DND-41 (cell line): ENCODE data around the gene PRSS27.

Experiments used
- ATAC-seq: fragments of 200-7000 bp; cut with Tn5 transposase; 3 replicates; pipeline ENCODE4 v1.9.1; 2021; ENCODE audit warnings: low read depth; ENCODE audit not compliant: insufficient read depth
- DNase-seq: peaks from one replicate; pipeline ENCODE4 v3.0.0-alpha.2; 2020
- H2AFZ ChIP-seq: 2 replicates; pipeline ENCODE4 v1.6.0; 2012; ENCODE audit warnings: low read depth, low read length
- H3K27ac ChIP-seq: 2 replicates; pipeline ENCODE4 v1.5.1; 2012; ENCODE audit warnings: low read length, inconsistent platforms
- H3K27me3 ChIP-seq: fragments of 200-600 bp; sonication (generic); 2 replicates; pipeline ENCODE4 v1.6.0; 2012; ENCODE audit warnings: low read length, mild to moderate bottlenecking, inconsistent platforms; ENCODE audit not compliant: insufficient read depth, poor library complexity
- H3K36me3 ChIP-seq: 2 replicates; pipeline ENCODE4 v1.5.1; 2012; ENCODE audit warnings: low read length, inconsistent platforms; ENCODE audit not compliant: insufficient read depth
- H3K4me1 ChIP-seq: 2 replicates; pipeline ENCODE4 v1.5.1; 2012; ENCODE audit warnings: mild to moderate bottlenecking, low read length; ENCODE audit not compliant: insufficient read depth
- H3K4me2 ChIP-seq: 2 replicates; pipeline ENCODE4 v1.6.0; 2012; ENCODE audit warnings: mild to moderate bottlenecking, moderate library complexity, low read length, inconsistent platforms; ENCODE audit not compliant: insufficient read depth
- H3K4me3 ChIP-seq, 2 experiments: fragments of 200-600 bp in 1 of 2; shearing (Covaris generic) in 1 of 2; 2 replicates each; pipeline ENCODE4 v1.5.1; 2012 to 2016; ENCODE audit warnings: inconsistent platforms in 2 of 2, low read length in 2 of 2, mild to moderate bottlenecking in 2 of 2, low read depth in 1 of 2, moderate library complexity in 1 of 2
- H3K79me2 ChIP-seq: 2 replicates; pipeline ENCODE4 v1.6.0; 2012; ENCODE audit warnings: low read length, inconsistent platforms; ENCODE audit not compliant: insufficient read depth
- H3K9ac ChIP-seq: 2 replicates; pipeline ENCODE4 v1.6.0; 2012; ENCODE audit warnings: low read depth, mild to moderate bottlenecking, inconsistent platforms, low read length, moderate library complexity
- H3K9me3 ChIP-seq: 2 replicates; pipeline ENCODE4 v1.5.1; 2012; ENCODE audit warnings: low read length, moderate library complexity, mild to moderate bottlenecking, inconsistent platforms; ENCODE audit not compliant: insufficient read depth, severe bottlenecking
- H4K20me1 ChIP-seq: 2 replicates; pipeline ENCODE4 v1.6.0; 2012; ENCODE audit warnings: low read length; ENCODE audit not compliant: insufficient read depth
- CTCF ChIP-seq: IDR thresholded peaks from 2 replicates; pipeline ENCODE4 v1.5.1; 2012; ENCODE audit warnings: borderline replicate concordance, low read length, moderate library complexity, mild to moderate bottlenecking; ENCODE audit not compliant: poor library complexity, severe bottlenecking; ENCODE audit errors: extremely low read depth
- EZH2 ChIP-seq: IDR thresholded peaks from 3 replicates; pipeline ENCODE4 v1.6.1; 2012; ENCODE audit warnings: borderline replicate concordance, low read depth, mild to moderate bottlenecking, moderate library complexity, low read length, inconsistent platforms; ENCODE audit not compliant: severe bottlenecking

Gene PRSS27

DNA sequence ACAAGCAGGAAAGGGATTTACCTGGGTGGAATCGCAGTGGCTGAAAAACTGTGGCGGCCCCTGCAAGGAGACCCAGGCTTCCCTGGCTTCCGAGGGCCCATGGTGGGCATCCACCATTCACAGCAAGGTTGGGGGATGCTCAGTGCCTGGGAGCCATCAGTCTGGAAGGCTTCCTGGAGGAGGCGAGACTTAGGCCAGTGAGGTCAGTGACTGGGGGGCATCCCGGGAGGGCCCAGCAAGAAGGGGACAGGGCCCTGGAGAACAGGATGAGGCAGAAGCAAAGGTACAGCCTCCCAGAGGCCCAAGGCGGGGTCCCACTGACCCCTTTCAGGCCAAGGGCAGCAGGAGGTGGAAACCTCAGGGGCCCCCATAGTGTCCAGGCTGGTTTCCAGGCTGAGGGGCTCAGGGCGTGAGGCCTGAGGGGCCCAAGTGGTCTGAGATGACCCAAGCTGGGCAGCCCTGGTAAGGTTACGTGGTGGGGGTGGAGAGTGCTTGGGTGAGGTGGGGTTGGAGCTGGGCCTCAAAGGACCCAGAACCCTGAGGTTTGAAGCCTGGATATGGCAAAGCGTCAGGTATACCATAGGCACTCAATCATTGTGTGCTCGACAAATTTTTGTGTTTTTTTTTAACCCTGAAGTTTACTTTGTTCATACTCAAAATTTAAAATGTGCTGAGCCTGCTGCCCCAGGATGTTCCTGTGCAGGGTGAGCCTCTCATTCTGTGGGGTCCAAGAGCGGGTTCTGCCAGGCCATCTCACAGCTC, 16.6 kb upstream of the PRSS27 start:
- ATAC-seq (no peak), DNase-seq (no peak)
- no peaks in the 10 kb centered on the region for H3K9me3 ChIP-seq
- H3K4me1 ChIP-seq = no peaks in the 10 kb centered on the region
- H4K20me1 ChIP-seq = no peaks in the 10 kb centered on the region
- TF ChIP-seq CTCF = no peak
- TF ChIP-seq EZH2 = no peak
- H3K27ac ChIP-seq = no peak overlapping the region
- no peaks in the 10 kb centered on the region for H3K27me3 ChIP-seq
- H3K4me3 ChIP-seq = no peak overlapping the region
- no peak overlapping the region for H3K4me2 ChIP-seq
- no peaks in the 10 kb centered on the region for H3K36me3 ChIP-seq
- H3K9ac ChIP-seq = no peak overlapping the region
- H3K79me2 ChIP-seq = no peaks in the 10 kb centered on the region
- no peak overlapping the region for H2AFZ ChIP-seq

GRCh38 chr16:2734844-2735515, 15.0 kb upstream of the PRSS27 start:
- no peak overlapping the region for H3K4me2 ChIP-seq
- H3K4me3 ChIP-seq = no peak overlapping the region
- no peaks in the 10 kb centered on the region for H3K9me3 ChIP-seq
- H2AFZ ChIP-seq = no peak overlapping the region
- H3K4me1 ChIP-seq = no peaks in the 10 kb centered on the region
- no peak overlapping the region for H3K27ac ChIP-seq
- H4K20me1 ChIP-seq = no peaks in the 10 kb centered on the region
- DNase-seq = no peak
- H3K36me3 ChIP-seq = no peaks in the 10 kb centered on the region
- no peak overlapping the region for H3K9ac ChIP-seq
- TF ChIP-seq EZH2 = no peak
- no peak for TF ChIP-seq CTCF
- no peaks in the 10 kb centered on the region for H3K79me2 ChIP-seq
- ATAC-seq = no peak
- no peaks in the 10 kb centered on the region for H3K27me3 ChIP-seq

DNA sequence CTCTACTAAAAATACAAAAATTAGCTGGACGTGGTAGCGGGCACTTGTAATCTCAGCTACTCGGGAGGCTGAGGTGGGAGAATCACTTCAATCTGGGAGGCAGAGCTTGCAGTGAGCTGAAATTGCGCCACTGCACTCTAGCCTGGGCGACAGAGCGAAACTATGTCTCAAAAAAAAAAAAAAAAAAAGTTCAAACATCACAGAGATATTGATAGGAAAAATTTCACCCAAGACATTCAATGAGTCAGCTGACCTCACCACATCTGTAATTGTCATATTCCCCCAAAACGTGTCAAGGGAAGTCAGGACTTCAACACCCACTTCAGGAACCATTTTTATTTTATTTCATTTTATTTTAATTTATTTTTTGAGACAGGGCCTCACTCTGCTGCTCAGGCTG, 8.0 kb upstream of the PRSS27 start:
- ATAC-seq = no peak
- Histone ChIP-seq H3K9ac (no peak overlapping the region), H2AFZ (no peak overlapping the region), H3K4me1 (no peaks in the 10 kb centered on the region), H3K79me2 (no peaks in the 10 kb centered on the region), H4K20me1 (no peaks in the 10 kb centered on the region), H3K4me2 (no peak overlapping the region), H3K27me3 (peaks cover 5% of the 10 kb centered on the region), H3K4me3 (no peak overlapping the region), H3K27ac (no peak overlapping the region), H3K36me3 (no peaks in the 10 kb centered on the region), H3K9me3 (no peaks in the 10 kb centered on the region)
- no peak for DNase-seq
- TF ChIP-seq EZH2 (no peak), CTCF (no peak)

DNA sequence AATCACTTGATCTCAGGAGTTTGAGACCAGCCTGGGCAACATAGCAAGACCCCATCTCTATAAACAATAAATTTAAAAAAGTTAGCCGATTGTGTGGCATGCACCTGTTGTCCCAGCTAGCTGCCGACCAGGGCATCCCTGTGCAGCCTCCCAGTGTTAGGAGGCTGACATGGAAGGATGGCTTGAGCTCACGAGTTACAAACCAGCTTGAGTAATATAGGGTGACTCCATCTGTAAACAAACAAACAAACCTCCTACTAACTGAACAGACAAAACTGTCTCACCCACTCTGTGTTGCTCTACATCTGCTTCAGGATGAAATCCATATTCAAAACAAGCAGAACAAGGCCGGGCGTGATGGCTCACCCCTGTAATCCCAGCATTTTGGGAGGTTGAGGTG, 6.9 kb upstream of the PRSS27 start:
- Histone ChIP-seq H3K27me3 (peaks cover 5% of the 10 kb centered on the region), H3K36me3 (no peaks in the 10 kb centered on the region), H3K4me1 (peaks cover 3% of the 10 kb centered on the region), H3K9ac (no peak overlapping the region), H4K20me1 (no peaks in the 10 kb centered on the region), H3K27ac (no peak overlapping the region), H2AFZ (no peak overlapping the region), H3K79me2 (no peaks in the 10 kb centered on the region), H3K4me2 (no peak overlapping the region), H3K4me3 (no peak overlapping the region), H3K9me3 (no peaks in the 10 kb centered on the region)
- DNase-seq = no peak
- no peak for TF ChIP-seq EZH2
- ATAC-seq = no peak
